B cell (primary cell): ENCODE measurements around the gene ERCC2. TPM values are rescaled to one million over a fixed set of nuclear protein-coding genes. Genes with fewer than 3 reads are reported as not detected.
A peak's percentile ranks its signal among the peaks of the same experiment; 100 is the strongest.

Source experiments
- ATAC-seq: fragments of 200-7000 bp; cut with Tn5 transposase; one replicate; pipeline ENCODE4 v1.10.0; 2021; ENCODE audit warnings: low read depth, mild to moderate bottlenecking, moderate number of reproducible peaks, moderate library complexity
- CTCF ChIA-PET: fragments of 350-600 bp; sonication (Branson Sonifier 250); formaldehyde crosslinking; loops from one replicate; lab custom pipeline; 2021; ENCODE audit warnings: antibody characterized with exemption, inconsistent platforms; lab: Charles Lee
- POLR2A ChIA-PET: fragments of 350-600 bp; sonication (Branson Sonifier 250); formaldehyde crosslinking; loops from one replicate; lab custom pipeline; 2021; ENCODE audit warnings: antibody characterized with exemption; lab: Charles Lee
- DNase-seq: peaks from one replicate; pipeline ENCODE4 v3.0.0; 2013
- H2AFZ ChIP-seq: 2 replicates; pipeline ENCODE4 v1.6.1; 2012; ENCODE audit warnings: mild to moderate bottlenecking, low read depth, low read length; ENCODE audit not compliant: insufficient read depth, poor library complexity, severe bottlenecking
- H3K27ac ChIP-seq, 2 donors: 1 replicate in 1 of 2; 2 replicates in 1 of 2; pipeline ENCODE4 v1.5.1; 2012 to 2013; ENCODE audit warnings: low read length in 2 of 2, mild to moderate bottlenecking in 2 of 2, moderate library complexity in 1 of 2
- H3K27me3 ChIP-seq, 4 experiments: fragments of 200-600 bp in 1 of 4; sonication (generic) in 1 of 4; replicated peaks in 1 of 4; 1 replicate in 2 of 4; 2 replicates in 2 of 4; pipeline versions ENCODE4 v1.6.1 to v1.7.0; 2013 to 2016; ENCODE audit warnings: low read length in 3 of 4, mild to moderate bottlenecking in 2 of 4, mixed read lengths in 1 of 4, moderate library complexity in 1 of 4; ENCODE audit not compliant: insufficient read depth in 4 of 4, control insufficient read depth in 3 of 4; ENCODE audit errors: control extremely low read depth in 1 of 4
- H3K36me3 ChIP-seq, 2 experiments: replicated peaks in 1 of 2; 1 replicate in 1 of 2; 2 replicates in 1 of 2; pipeline versions ENCODE4 v1.6.1 to v1.7.1; 2013; ENCODE audit warnings: low read length in 1 of 2; ENCODE audit not compliant: insufficient read depth in 2 of 2, control insufficient read depth in 1 of 2; ENCODE audit errors: control extremely low read depth in 1 of 2, extremely low read depth in 1 of 2
- H3K4me1 ChIP-seq, 2 donors: fragments of 200-600 bp in 1 of 2; sonication (generic) in 1 of 2; 1 replicate in 1 of 2; 2 replicates in 1 of 2; pipeline versions ENCODE4 v1.5.1 to v1.6.1; 2013 to 2017; ENCODE audit warnings: low read length in 2 of 2; ENCODE audit not compliant: control insufficient read depth in 2 of 2, insufficient read depth in 2 of 2
- H3K4me2 ChIP-seq: replicated peaks from 2 replicates; pipeline ENCODE3; 2012; ENCODE audit warnings: mild to moderate bottlenecking, low read depth, low read length; ENCODE audit not compliant: poor library complexity, severe bottlenecking
- H3K4me3 ChIP-seq, 5 experiments: fragments of 200-600 bp in 1 of 5; sonication (generic) in 1 of 5; 1 replicate in 3 of 5; 2 replicates in 2 of 5; pipeline versions ENCODE4 v1.5.1 to v1.7.0; 2011 to 2016; ENCODE audit warnings: low read length in 4 of 5, mild to moderate bottlenecking in 4 of 5, low read depth in 2 of 5, control low read depth in 1 of 5, moderate library complexity in 1 of 5; ENCODE audit not compliant: insufficient read depth in 1 of 5; ENCODE audit errors: control extremely low read depth in 1 of 5, extremely low read depth in 1 of 5
- H3K79me2 ChIP-seq: fragments of 200-600 bp; sonication (generic); one replicate; pipeline ENCODE4 v1.6.0; 2016; ENCODE audit warnings: low read length; ENCODE audit not compliant: control insufficient read depth, insufficient read depth
- H3K9ac ChIP-seq: fragments of 200-600 bp; sonication (generic); 2 replicates; pipeline ENCODE4 v1.6.1; 2017; ENCODE audit warnings: mild to moderate bottlenecking, low read length, moderate library complexity
- H3K9me3 ChIP-seq, 3 donors: one replicate each; pipeline versions ENCODE4 v1.6.1 to v1.7.1; 2013; ENCODE audit warnings: low read length in 2 of 3; ENCODE audit not compliant: control insufficient read depth in 2 of 3, insufficient read depth in 1 of 3; ENCODE audit errors: control extremely low read depth in 1 of 3
- H4K20me1 ChIP-seq: 2 replicates; pipeline ENCODE4 v1.6.0; 2012; ENCODE audit warnings: mild to moderate bottlenecking, low read length; ENCODE audit not compliant: insufficient read depth, control insufficient read depth, poor library complexity, severe bottlenecking
- H3K27ac Mint-ChIP-seq: one replicate; pipeline ENCODE4 v1.8.0; 2021; ENCODE audit warnings: mixed read lengths
- H3K27me3 Mint-ChIP-seq: one replicate; pipeline ENCODE4 v1.8.0; 2021; ENCODE audit warnings: mixed read lengths
- H3K4me1 Mint-ChIP-seq: one replicate; pipeline ENCODE4 v1.8.0; 2021; ENCODE audit warnings: mixed read lengths
- H3K4me3 Mint-ChIP-seq: one replicate; pipeline ENCODE4 v1.8.0; 2021; ENCODE audit warnings: mixed read lengths
- H3K9me3 Mint-ChIP-seq: one replicate; pipeline ENCODE4 v1.8.0; 2022; ENCODE audit warnings: mixed read lengths; ENCODE audit not compliant: insufficient read depth
- CTCF ChIP-seq: fragments of 200-600 bp; IDR thresholded peaks from one replicate; pipeline ENCODE4 v1.8.0; 2022; ENCODE audit warnings: antibody characterized with exemption, mild to moderate bottlenecking
- EZH2 ChIP-seq: IDR thresholded peaks from 2 replicates; pipeline ENCODE4 v1.6.1; 2012; ENCODE audit warnings: borderline replicate concordance, low read depth, mild to moderate bottlenecking, moderate library complexity, low read length; ENCODE audit not compliant: insufficient read depth, poor library complexity, severe bottlenecking
- WGBS: methylation state at CpG from one replicate; pipeline ENCODE4 v1.1.5; 2013; ENCODE audit warnings: missing lambda C conversion rate; ENCODE audit not compliant: insufficient coverage; 5-methylcytosine and 5-hydroxymethylcytosine counted together
- intact Hi-C: fragments of 100-400 bp; cut with micrococcal nuclease; formaldehyde crosslinking; loops from one replicate; pipeline ENCODE4 v1.10.0; 2022
- polyA plus RNA-seq: library from polyadenylated mRNA; depleted of rRNA; stranded (reverse); fragments of >200 nt; gene quantifications from 2 replicates; pipeline ENCODE4 v1.2.3, GENCODE V29; 2012
- total RNA-seq, 2 donors: library from RNA; stranded (reverse); fragments of 120-200 nt in 1 of 2; gene quantifications; 1 replicate in 1 of 2; 2 replicates in 1 of 2; pipeline versions ENCODE4 v1.2.3 to v1.2.4, GENCODE V29; 2013 to 2022

ERCC2 gene
- total and polyA plus RNA-seq, 2 donors (not counting 1 experiment from before 2014, with no cell fraction given): 20.8 to 26.5 TPM

DNA sequence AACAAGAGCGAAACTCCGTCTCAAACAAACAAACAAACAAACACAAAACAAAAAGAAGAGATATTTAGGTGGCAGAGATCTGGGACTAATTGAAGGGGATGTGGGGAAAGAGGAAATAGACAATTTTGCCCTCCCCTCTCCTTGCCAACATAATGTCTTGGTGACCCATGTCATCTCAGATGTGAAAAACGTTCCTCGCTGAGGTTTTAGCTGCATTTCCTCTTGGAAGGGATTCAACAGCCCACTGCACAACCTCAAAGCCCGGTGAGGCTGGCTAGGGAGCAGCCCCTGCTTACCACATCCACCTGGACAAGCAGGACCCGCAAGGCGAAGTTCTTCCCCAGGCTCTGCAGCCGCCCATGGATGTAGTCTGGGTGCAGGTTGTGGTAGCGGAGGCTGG is 48.4 kb upstream of the ERCC2 start:
- no peak overlapping the region for H2AFZ ChIP-seq
- CTCF ChIA-PET: interaction anchor here (2.5 kb wide), 1 partner anchor 17 kb away, joined by 8 read pairs; no protein-coding TSS in a partner anchor
- intact Hi-C loops: loop anchor here (1.0 kb wide), 1 partner anchor 13 kb away; the partner anchor contains the start of gene POLR1G
- peaks cover 22 to 46% of the 10 kb centered on the region in 2 donors for H3K4me1 ChIP-seq
- no peak for TF ChIP-seq EZH2
- TF ChIP-seq CTCF: no peak
- no peak overlapping the region for H3K4me3 ChIP-seq
- Mint-ChIP-seq H3K9me3 (no peaks in the 10 kb centered on the region), H3K4me1 (peaks cover 43% of the 10 kb centered on the region), H3K27ac (peak overlapping the region; percentile 88), H3K4me3 (peak overlapping the region; percentile 71), H3K27me3 (no peaks in the 10 kb centered on the region)
- ATAC-seq (no peak), DNase-seq (no peak)
- no peaks in the 10 kb centered on the region for H3K27me3 ChIP-seq
- WGBS: 0% methylated on average over 2 of the region's 9 CpGs
- no peaks in the 10 kb centered on the region for H3K9me3 ChIP-seq
- POLR2A ChIA-PET: no interaction called here
- peak overlapping the region; percentile 74 for H3K4me2 ChIP-seq
- peak overlapping the region; percentile 27 for H3K9ac ChIP-seq
- H3K36me3 ChIP-seq: peaks cover 0 to 36% of the 10 kb centered on the region in 2 experiments
- H3K27ac ChIP-seq: peak overlapping the region in 1 of 2 donors; percentile 44
- peaks cover 37% of the 10 kb centered on the region for H3K79me2 ChIP-seq
- peaks cover 5% of the 10 kb centered on the region for H4K20me1 ChIP-seq

DNA sequence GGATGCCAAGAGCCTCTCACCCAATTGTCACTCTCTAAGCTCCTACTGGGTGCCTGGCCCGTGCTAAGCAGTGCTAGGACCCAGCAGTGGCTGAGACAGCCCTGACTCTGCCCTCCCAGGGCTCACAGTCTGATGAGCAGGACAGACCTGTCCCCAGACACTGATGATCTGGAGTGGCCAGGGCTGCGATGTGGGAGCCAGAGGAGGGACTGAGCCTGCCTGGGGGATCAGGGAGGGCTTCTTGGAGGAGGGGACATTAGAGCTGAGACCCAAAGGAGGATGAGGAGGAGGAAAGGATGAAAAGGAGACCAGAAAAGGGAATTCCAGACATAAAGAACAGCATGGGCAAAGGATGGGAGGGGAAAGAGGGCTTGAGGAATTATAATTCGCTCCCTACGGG is 46.8 kb upstream of the ERCC2 start:
- Mint-ChIP-seq H3K27me3 (no peaks in the 10 kb centered on the region), H3K4me3 (no peak overlapping the region), H3K27ac (no peak overlapping the region), H3K4me1 (peaks cover 30% of the 10 kb centered on the region), H3K9me3 (no peaks in the 10 kb centered on the region)
- Histone ChIP-seq H2AFZ (no peak overlapping the region), H3K27ac (no peak overlapping the region), H3K4me2 (no peak overlapping the region), H3K4me3 (no peak overlapping the region), H3K9ac (no peak overlapping the region), H3K36me3 (peaks cover 3 to 43% of the 10 kb centered on the region in 2 experiments), H3K9me3 (no peaks in the 10 kb centered on the region), H3K4me1 (peaks cover 15 to 33% of the 10 kb centered on the region in 2 donors), H3K79me2 (peaks cover 32% of the 10 kb centered on the region), H4K20me1 (peaks cover 4% of the 10 kb centered on the region), H3K27me3 (no peaks in the 10 kb centered on the region)
- ChIA-PET CTCF (interaction anchor here (0.9 kb wide), 1 partner anchor 62 kb away, joined by 4 read pairs; no protein-coding TSS in a partner anchor), POLR2A (no interaction called here)
- intact Hi-C loops: no loop called here
- WGBS: 85% methylated on average over 4 of the region's 4 CpGs
- ATAC-seq: no peak
- DNase-seq: no peak
- TF ChIP-seq CTCF (no peak), EZH2 (no peak)
